T1000 (cell line): ENCODE measurements around the gene MLLT10.

Experiments used
- DNase-seq: peaks from one replicate; lab custom pipeline; 2025; ENCODE audit warnings: mixed read lengths; lab: John Stamatoyannopoulos, UW

MLLT10 gene

GRCh38 chr10:21533467-21534279 lies at the start of gene MLLT10:
MLLT10 (plus strand) TSS chr10:21534232; CDS start chr10:21534645, 413 bp downstream.
- peak; percentile 100 for DNase-seq

- no peak for DNase-seq
These were observed 46.4 kb upstream of the MLLT10 start for GRCh38 chr10:21487416-21488180.

GRCh38 chr10:21488246-21488956 lies 45.6 kb upstream of the MLLT10 start:
- DNase-seq = no peak

- DNase-seq = no peak
These were observed 45.0 kb upstream of the MLLT10 start for GRCh38 chr10:21488957-21489446.

GRCh38 chr10:21490028-21490710 lies 43.9 kb upstream of the MLLT10 start:
- no peak for DNase-seq

GRCh38 chr10:21490711-21491105 lies 43.3 kb upstream of the MLLT10 start:
- DNase-seq = no peak

GRCh38 chr10:21492421-21492820 lies 41.6 kb upstream of the MLLT10 start:
- DNase-seq = no peak

GRCh38 chr10:21493784-21494183 lies 40.2 kb upstream of the MLLT10 start:
- DNase-seq = no peak

- DNase-seq = no peak
These were observed 39.6 kb upstream of the MLLT10 start for GRCh38 chr10:21494191-21495001.

GRCh38 chr10:21495002-21495751 lies 38.9 kb upstream of the MLLT10 start:
- DNase-seq = no peak

GRCh38 chr10:21495752-21496342 lies 38.2 kb upstream of the MLLT10 start:
- DNase-seq = peak; percentile 100

GRCh38 chr10:21496343-21497176 lies 37.5 kb upstream of the MLLT10 start:
- peak; percentile 98 for DNase-seq

- peak; percentile 100 for DNase-seq
These were observed 36.7 kb upstream of the MLLT10 start for GRCh38 chr10:21497177-21497807.

GRCh38 chr10:21498377-21498776 lies 35.7 kb upstream of the MLLT10 start:
- no peak for DNase-seq

GRCh38 chr10:21498986-21499385 lies 35.0 kb upstream of the MLLT10 start:
- DNase-seq = no peak

- DNase-seq = no peak
These were observed 34.1 kb upstream of the MLLT10 start for GRCh38 chr10:21499701-21500577.

GRCh38 chr10:21500578-21500910 lies 33.5 kb upstream of the MLLT10 start:
- no peak for DNase-seq
